T-cell (primary cell): ENCODE data around the gene ACP4. TPM values are rescaled to one million over a fixed set of nuclear protein-coding genes. Genes with fewer than 3 reads are reported as not detected.

Source experiments
- ATAC-seq, 4 experiments: fragments of 200-7000 bp in 3 of 4; fragments of 150-1000 bp in 1 of 4; cut with Tn5 transposase; replicated peaks in 1 of 4; 1 replicate in 3 of 4; 2 replicates in 1 of 4; pipeline ENCODE4 v1.10.0; 2021; ENCODE audit warnings: moderate library complexity in 3 of 4, mild to moderate bottlenecking in 2 of 4, moderate number of reproducible peaks in 1 of 4
- CTCF ChIA-PET, 2 donors: fragments of 300-600 bp; sonication (Branson Sonifier 250); formaldehyde crosslinking; loops; one replicate each; lab custom pipeline; 2022; ENCODE audit warnings: antibody characterized with exemption in 2 of 2; lab: Charles Lee
- POLR2A ChIA-PET, 2 donors: fragments of 300-600 bp; sonication (Branson Sonifier 250); formaldehyde crosslinking; loops; one replicate each; lab custom pipeline; 2022; ENCODE audit warnings: antibody characterized with exemption in 2 of 2; lab: Charles Lee
- DNase-seq, 35 experiments: peaks; one replicate each; pipeline versions ENCODE4 v3.0.0 to v3.0.0-alpha.2; 2013 to 2023
- H3K27ac ChIP-seq: one replicate; pipeline ENCODE4 v1.5.1; 2013; ENCODE audit warnings: low read length
- H3K27me3 ChIP-seq, 2 experiments: replicated peaks in 1 of 2; 1 replicate in 1 of 2; 2 replicates in 1 of 2; pipeline versions ENCODE4 v1.6.1 to v1.7.0; 2013; ENCODE audit warnings: low read length in 1 of 2, mixed read lengths in 1 of 2; ENCODE audit not compliant: control insufficient read depth in 2 of 2, insufficient read depth in 2 of 2; ENCODE audit errors: extremely low read depth in 1 of 2
- H3K36me3 ChIP-seq, 2 donors: 1 replicate in 1 of 2; 2 replicates in 1 of 2; pipeline versions ENCODE4 v1.6.1 to v1.7.0; 2013; ENCODE audit warnings: low read length in 1 of 2; ENCODE audit not compliant: control insufficient read depth in 2 of 2, insufficient read depth in 1 of 2; ENCODE audit errors: extremely low read depth in 1 of 2
- H3K4me1 ChIP-seq, 2 experiments: 1 replicate in 1 of 2; 2 replicates in 1 of 2; pipeline versions ENCODE4 v1.6.1 to v1.7.0; 2013; ENCODE audit warnings: low read length in 2 of 2, mixed read lengths in 1 of 2; ENCODE audit not compliant: insufficient read depth in 2 of 2, control insufficient read depth in 1 of 2; ENCODE audit errors: extremely low read depth in 1 of 2
- H3K4me3 ChIP-seq, 2 donors: 1 replicate in 1 of 2; 2 replicates in 1 of 2; pipeline versions ENCODE4 v1.5.1 to v1.7.0; 2013; ENCODE audit warnings: mild to moderate bottlenecking in 2 of 2, low read length in 1 of 2, moderate library complexity in 1 of 2; ENCODE audit not compliant: control insufficient read depth in 1 of 2; ENCODE audit errors: extremely low read depth in 1 of 2
- H3K9me3 ChIP-seq: 2 replicates; pipeline ENCODE4 v1.7.0; 2013
- H3K27ac Mint-ChIP-seq, 2 donors: one replicate each; pipeline ENCODE4 v1.8.0; 2020 to 2021; ENCODE audit warnings: mild to moderate bottlenecking in 2 of 2, mixed read lengths in 2 of 2
- H3K27me3 Mint-ChIP-seq, 2 donors: one replicate each; pipeline ENCODE4 v1.8.0; 2021 to 2022; ENCODE audit warnings: mixed read lengths in 2 of 2
- H3K36me3 Mint-ChIP-seq: one replicate; pipeline ENCODE4 v1.8.0; 2021; ENCODE audit warnings: mixed read lengths
- H3K4me1 Mint-ChIP-seq, 3 donors: one replicate each; pipeline ENCODE4 v1.8.0; 2020 to 2022; ENCODE audit warnings: mixed read lengths in 3 of 3, mild to moderate bottlenecking in 1 of 3
- H3K4me3 Mint-ChIP-seq, 3 donors: one replicate each; pipeline ENCODE4 v1.8.0; 2020 to 2022; ENCODE audit warnings: mild to moderate bottlenecking in 3 of 3, mixed read lengths in 3 of 3, moderate library complexity in 3 of 3
- H3K9me3 Mint-ChIP-seq, 3 donors: one replicate each; pipeline ENCODE4 v1.8.0; 2020 to 2022; ENCODE audit warnings: mixed read lengths in 3 of 3
- WGBS: methylation state at CpG from one replicate; pipeline ENCODE4 v1.1.5; 2013; ENCODE audit warnings: missing lambda C conversion rate; ENCODE audit not compliant: insufficient coverage; 5-methylcytosine and 5-hydroxymethylcytosine counted together
- total RNA-seq, 35 experiments: library from RNA in 6 of 35; stranded (reverse) in 6 of 35; fragments of 120-200 nt in 1 of 35; gene quantifications; one replicate each; pipeline versions ENCODE4 v1.2.1 to v1.2.4 and lab custom pipeline; 2013 to 2026

ACP4 gene
- total RNA-seq, 5 donors from 2014 or later (not counting 1 experiment from before 2014, with no cell fraction given): not detected

GRCh38 chr19:50790922-50791467 lies 780 bp downstream of the ACP4 start:
- Mint-ChIP-seq H3K4me1 (peaks cover 0 to 8% (median 6%) of the 10 kb centered on the region in 3 donors), H3K27ac (no peak overlapping the region), H3K27me3 (no peaks in the 10 kb centered on the region), H3K4me3 (no peak overlapping the region), H3K36me3 (no peaks in the 10 kb centered on the region), H3K9me3 (no peaks in the 10 kb centered on the region)
- H3K4me3 ChIP-seq: no peak overlapping the region
- ChIA-PET POLR2A (no interaction called here), CTCF (no interaction called here)
- H3K36me3 ChIP-seq: peaks cover 4 to 6% of the 10 kb centered on the region in 2 donors
- H3K9me3 ChIP-seq: no peaks in the 10 kb centered on the region
- 98% methylated on average over 6 of the region's 6 CpGs for WGBS
- H3K27ac ChIP-seq: no peak overlapping the region
- no peak for DNase-seq
- peaks cover 0 to 8% of the 10 kb centered on the region in 2 experiments for H3K4me1 ChIP-seq
- no peak for ATAC-seq
- peaks cover 0 to 6% of the 10 kb centered on the region in 2 experiments for H3K27me3 ChIP-seq

- Mint-ChIP-seq H3K4me3 (no peak overlapping the region), H3K27me3 (no peaks in the 10 kb centered on the region), H3K4me1 (peaks cover 0 to 8% (median 6%) of the 10 kb centered on the region in 3 donors), H3K27ac (no peak overlapping the region), H3K9me3 (no peaks in the 10 kb centered on the region), H3K36me3 (no peaks in the 10 kb centered on the region)
- peaks cover 0 to 8% of the 10 kb centered on the region in 2 experiments for H3K4me1 ChIP-seq
- H3K4me3 ChIP-seq: no peak overlapping the region
- DNase-seq (no peak), ATAC-seq (no peak)
- H3K27me3 ChIP-seq: peaks cover 0 to 5% of the 10 kb centered on the region in 2 experiments
- peaks cover 6 to 8% of the 10 kb centered on the region in 2 donors for H3K36me3 ChIP-seq
- H3K9me3 ChIP-seq: no peaks in the 10 kb centered on the region
- no peak overlapping the region for H3K27ac ChIP-seq
- ChIA-PET CTCF (no interaction called here), POLR2A (no interaction called here)
- 91% methylated on average over 47 of the region's 47 CpGs for WGBS
Measured at GRCh38 chr19:50791594-50792271, 1.5 kb downstream of the ACP4 start.

- peaks cover 0 to 5% of the 10 kb centered on the region in 2 experiments for H3K27me3 ChIP-seq
- no peak overlapping the region for H3K4me3 ChIP-seq
- no peaks in the 10 kb centered on the region for H3K9me3 Mint-ChIP-seq
- peaks cover 0 to 8% of the 10 kb centered on the region in 2 experiments for H3K4me1 ChIP-seq
- H3K36me3 Mint-ChIP-seq: no peaks in the 10 kb centered on the region
- 93% methylated on average over 6 of the region's 13 CpGs for WGBS
- no peak for ATAC-seq
- H3K9me3 ChIP-seq: no peaks in the 10 kb centered on the region
- H3K27ac ChIP-seq: no peak overlapping the region
- peaks cover 6 to 10% of the 10 kb centered on the region in 2 donors for H3K36me3 ChIP-seq
- DNase-seq: no peak
- ChIA-PET POLR2A (no interaction called here), CTCF (no interaction called here)
- no peaks in the 10 kb centered on the region for H3K27me3 Mint-ChIP-seq
- no peak overlapping the region for H3K27ac Mint-ChIP-seq
- H3K4me1 Mint-ChIP-seq: peaks cover 5 to 8% (median 6%) of the 10 kb centered on the region in 3 donors
- no peak overlapping the region for H3K4me3 Mint-ChIP-seq
Measured at GRCh38 chr19:50792272-50793250, 2.3 kb downstream of the ACP4 start.

GRCh38 chr19:50793558-50794065 lies 3.4 kb downstream of the ACP4 start:
- H3K4me3 ChIP-seq: no peak overlapping the region
- H3K27me3 ChIP-seq: peaks cover 0 to 5% of the 10 kb centered on the region in 2 experiments
- ChIA-PET CTCF (no interaction called here), POLR2A (interaction anchor here in 1 of 2 donors (0.6 kb wide), 1 partner anchor 87 kb away, joined by 4 read pairs; no protein-coding TSS in a partner anchor)
- H3K27ac ChIP-seq: no peak overlapping the region
- H3K9me3 Mint-ChIP-seq: no peaks in the 10 kb centered on the region
- no peak overlapping the region for H3K4me3 Mint-ChIP-seq
- H3K4me1 ChIP-seq: peaks cover 0 to 8% of the 10 kb centered on the region in 2 experiments
- no peaks in the 10 kb centered on the region for H3K9me3 ChIP-seq
- ATAC-seq (no peak), DNase-seq (no peak)
- no peak overlapping the region for H3K27ac Mint-ChIP-seq
- no peaks in the 10 kb centered on the region for H3K27me3 Mint-ChIP-seq
- H3K36me3 ChIP-seq: peaks cover 6 to 21% of the 10 kb centered on the region in 2 donors
- no peaks in the 10 kb centered on the region for H3K36me3 Mint-ChIP-seq
- WGBS: 67% methylated on average over 6 of the region's 11 CpGs
- H3K4me1 Mint-ChIP-seq: peaks cover 5 to 8% (median 6%) of the 10 kb centered on the region in 3 donors

GRCh38 chr19:50794074-50794875 lies 4.1 kb downstream of the ACP4 start:
- 25% methylated on average over 7 of the region's 16 CpGs for WGBS
- H3K27ac ChIP-seq: no peak overlapping the region
- H3K4me1 ChIP-seq: peaks cover 0 to 8% of the 10 kb centered on the region in 2 experiments
- CTCF ChIA-PET: no interaction called here
- ATAC-seq (peak in 2 of 4 experiments; percentile 11 to 38), DNase-seq (peak in 1 of 35 experiments; percentile 35)
- Mint-ChIP-seq H3K27ac (no peak overlapping the region), H3K9me3 (no peaks in the 10 kb centered on the region), H3K36me3 (no peaks in the 10 kb centered on the region), H3K27me3 (no peaks in the 10 kb centered on the region), H3K4me1 (peaks cover 5 to 8% (median 6%) of the 10 kb centered on the region in 3 donors), H3K4me3 (no peak overlapping the region)
- H3K27me3 ChIP-seq: peaks cover 0 to 5% of the 10 kb centered on the region in 2 experiments
- no peaks in the 10 kb centered on the region for H3K9me3 ChIP-seq
- H3K36me3 ChIP-seq: peaks cover 6 to 24% of the 10 kb centered on the region in 2 donors
- POLR2A ChIA-PET: interaction anchor here in 1 of 2 donors (0.6 kb wide), 1 partner anchor 87 kb away, joined by 4 read pairs; no protein-coding TSS in a partner anchor
- no peak overlapping the region for H3K4me3 ChIP-seq
